WERI-Rb-1 (cell line): ENCODE results near the gene GALNT18.
A peak's percentile ranks its signal among the peaks of the same experiment; 100 is the strongest.

Source experiments
- DNase-seq: peaks from one replicate; pipeline ENCODE4 v3.0.0-alpha.2; 2020
- H3K27ac ChIP-seq: fragments of 250-450 bp; sonication (Bioruptor Pico); 2 replicates; pipeline ENCODE4 v1.5.1; 2020; ENCODE audit warnings: mild to moderate bottlenecking, moderate library complexity
- H3K27me3 ChIP-seq: fragments of 250-450 bp; sonication (Bioruptor Pico); 2 replicates; pipeline ENCODE4 v1.5.1; 2021; ENCODE audit warnings: mild to moderate bottlenecking, low read depth, moderate library complexity; ENCODE audit not compliant: insufficient read depth, severe bottlenecking
- H3K36me3 ChIP-seq: fragments of 250-450 bp; sonication (Bioruptor Pico); 2 replicates; pipeline ENCODE4 v1.5.1; 2020; ENCODE audit warnings: mild to moderate bottlenecking, moderate library complexity
- H3K4me3 ChIP-seq: 2 replicates; pipeline ENCODE4 v1.5.1; 2011; ENCODE audit warnings: low read depth, mild to moderate bottlenecking, control low read depth, low read length
- H3K9me3 ChIP-seq: fragments of 250-450 bp; sonication (Bioruptor Pico); 2 replicates; pipeline ENCODE4 v1.5.1; 2021; ENCODE audit warnings: mild to moderate bottlenecking, moderate library complexity; ENCODE audit not compliant: severe bottlenecking
- CTCF ChIP-seq: IDR thresholded peaks from 2 replicates; pipeline ENCODE4 v1.5.1; 2011; ENCODE audit warnings: low read depth, mild to moderate bottlenecking, control low read depth, inconsistent platforms, low read length

Gene GALNT18

GRCh38 chr11:11346303-11346702 is 275.5 kb downstream of the GALNT18 start:
- Histone ChIP-seq H3K36me3 (no peaks in the 10 kb centered on the region), H3K4me3 (no peak overlapping the region), H3K27ac (no peak overlapping the region), H3K27me3 (no peaks in the 10 kb centered on the region), H3K9me3 (no peaks in the 10 kb centered on the region)
- TF ChIP-seq CTCF = no peak
- DNase-seq = no peak

- H3K9me3 ChIP-seq = no peaks in the 10 kb centered on the region
- no peak overlapping the region for H3K27ac ChIP-seq
- TF ChIP-seq CTCF = no peak
- no peak for DNase-seq
- H3K27me3 ChIP-seq = no peaks in the 10 kb centered on the region
- no peaks in the 10 kb centered on the region for H3K36me3 ChIP-seq
- no peak overlapping the region for H3K4me3 ChIP-seq
These were observed 276.7 kb downstream of the GALNT18 start for GRCh38 chr11:11345099-11345498.

GRCh38 chr11:11344045-11344444 is 277.8 kb downstream of the GALNT18 start:
- Histone ChIP-seq H3K4me3 (no peak overlapping the region), H3K27ac (no peak overlapping the region), H3K36me3 (no peaks in the 10 kb centered on the region), H3K27me3 (no peaks in the 10 kb centered on the region), H3K9me3 (no peaks in the 10 kb centered on the region)
- DNase-seq = no peak
- no peak for TF ChIP-seq CTCF

- H3K27me3 ChIP-seq = no peaks in the 10 kb centered on the region
- H3K36me3 ChIP-seq = no peaks in the 10 kb centered on the region
- H3K9me3 ChIP-seq = no peaks in the 10 kb centered on the region
- no peak overlapping the region for H3K4me3 ChIP-seq
- H3K27ac ChIP-seq = no peak overlapping the region
- no peak for DNase-seq
- no peak for TF ChIP-seq CTCF
These were observed 283.5 kb downstream of the GALNT18 start for GRCh38 chr11:11338304-11338703.

GRCh38 chr11:11336664-11337063 is 285.1 kb downstream of the GALNT18 start:
- H3K4me3 ChIP-seq = no peak overlapping the region
- no peak for TF ChIP-seq CTCF
- H3K27me3 ChIP-seq = no peaks in the 10 kb centered on the region
- no peaks in the 10 kb centered on the region for H3K36me3 ChIP-seq
- no peaks in the 10 kb centered on the region for H3K9me3 ChIP-seq
- DNase-seq = no peak
- no peak overlapping the region for H3K27ac ChIP-seq

GRCh38 chr11:11335043-11335442 is 286.8 kb downstream of the GALNT18 start:
- Histone ChIP-seq H3K36me3 (no peaks in the 10 kb centered on the region), H3K4me3 (no peak overlapping the region), H3K9me3 (no peaks in the 10 kb centered on the region), H3K27ac (no peak overlapping the region), H3K27me3 (no peaks in the 10 kb centered on the region)
- DNase-seq = no peak
- peak; percentile 23; the same call in 1 of the 2 replicates for TF ChIP-seq CTCF
